Esophagus muscularis mucosa (tissue), 4 donors: ENCODE results near the gene RPRD1A.

Source experiments
- CTCF ChIP-seq, 3 experiments: fragments of 200-600 bp in 2 of 3; fragments of 450-650 bp in 1 of 3; sonication (generic) in 2 of 3; IDR thresholded peaks; one replicate each; pipeline ENCODE4 v1.5.1; 2017 to 2019; ENCODE audit warnings: antibody characterized with exemption in 3 of 3, mild to moderate bottlenecking in 2 of 3, moderate library complexity in 1 of 3
- EP300 ChIP-seq: sonication (generic); formaldehyde crosslinking; IDR thresholded peaks from one replicate; pipeline ENCODE4 v1.6.1; 2017; ENCODE audit warnings: antibody characterized with exemption
- POLR2A ChIP-seq: fragments of 450-650 bp; IDR thresholded peaks from one replicate; pipeline ENCODE4 v1.6.1; 2017; ENCODE audit warnings: antibody characterized with exemption, moderate library complexity, mild to moderate bottlenecking, low read depth
- POLR2AphosphoS5 ChIP-seq, 2 donors: sonication (generic); formaldehyde crosslinking; IDR thresholded peaks; one replicate each; pipeline ENCODE4 v1.6.1; 2017; ENCODE audit warnings: antibody characterized with exemption in 2 of 2

DNA sequence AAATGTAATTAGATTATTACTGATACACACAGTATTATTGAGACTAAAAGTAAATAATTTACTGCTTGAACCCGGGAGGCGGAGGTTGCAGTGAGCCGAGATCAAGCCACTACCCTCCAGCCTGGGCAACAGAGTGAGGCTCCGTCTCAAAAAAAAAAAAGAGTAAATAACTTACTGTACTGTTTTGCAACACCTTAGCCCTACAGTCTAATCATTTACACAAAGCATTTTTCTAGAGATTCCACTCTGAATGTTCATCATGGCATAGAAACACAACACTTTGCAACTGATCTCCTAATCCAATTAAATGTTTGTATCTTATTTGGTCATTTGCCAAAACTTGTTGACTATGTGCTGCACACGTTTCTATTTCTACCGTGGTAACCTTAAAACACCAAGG lies 118.3 kb downstream of the RPRD1A start:
- TF ChIP-seq CTCF (IDR thresholded peaks at IDR 0.05) (no peak), POLR2A (no peak), POLR2AphosphoS5 (IDR thresholded peaks at IDR 0.05) (no peak), EP300 (no peak)
